Activated effector memory CD4-positive, alpha-beta T cell treated with Interleukin-2 at 50 U/mL for 16 hours (primary cell): ENCODE data around the gene TOP3B.
"Not testable (repeated sequence)": the region's sequence is repeated elsewhere in the genome, so short reads cannot be mapped to it uniquely, and the experiment has no call there.

Experiments
- DNase-seq: peaks from one replicate; pipeline ENCODE4 v3.0.0-alpha.2; 2020

The TOP3B gene

GRCh38 chr22:21921729-21922128 is 60.9 kb downstream of the TOP3B start:
- no peak for DNase-seq

- DNase-seq: no peak
Observed at GRCh38 chr22:21921184-21921721, 61.3 kb downstream of the TOP3B start.

- no peak for DNase-seq
Observed at GRCh38 chr22:21920341-21921183, 62.0 kb downstream of the TOP3B start.

GRCh38 chr22:21919526-21920307 is 62.9 kb downstream of the TOP3B start:
- DNase-seq: no peak

- no peak for DNase-seq
Observed at GRCh38 chr22:21918466-21919185, 64.0 kb downstream of the TOP3B start.

GRCh38 chr22:21917959-21918261 is 64.7 kb downstream of the TOP3B start:
- DNase-seq: no peak

- DNase-seq: no peak
Observed at GRCh38 chr22:21917181-21917958, 65.2 kb downstream of the TOP3B start.

- no peak for DNase-seq
Observed at GRCh38 chr22:21916309-21916918, 66.2 kb downstream of the TOP3B start.

- no peak for DNase-seq
Observed at GRCh38 chr22:21915624-21916308, 66.8 kb downstream of the TOP3B start.

GRCh38 chr22:21914033-21914642 is 68.4 kb downstream of the TOP3B start:
- not testable (repeated sequence) for DNase-seq

GRCh38 chr22:21910367-21910766 is 72.2 kb downstream of the TOP3B start:
- not testable (repeated sequence) for DNase-seq

GRCh38 chr22:21909871-21910270 is 72.7 kb downstream of the TOP3B start:
- no peak for DNase-seq

GRCh38 chr22:21907638-21908522 is 74.7 kb downstream of the TOP3B start:
- no peak for DNase-seq
